CD8-positive, alpha-beta memory T cell (primary cell): ENCODE results near the gene SCP2. TPM values are rescaled to one million over a fixed set of nuclear protein-coding genes. Genes with fewer than 3 reads are reported as not detected.
"Not testable (repeated sequence)": the region's sequence is repeated elsewhere in the genome, so short reads cannot be mapped to it uniquely, and the experiment has no call there.

Experiments used
- CTCF ChIA-PET: fragments of 350-600 bp; sonication (Branson Sonifier 250); formaldehyde crosslinking; loops from one replicate; lab custom pipeline; 2021; ENCODE audit warnings: antibody characterized with exemption; lab: Charles Lee
- POLR2A ChIA-PET: fragments of 350-600 bp; sonication (Branson Sonifier 250); formaldehyde crosslinking; loops from one replicate; lab custom pipeline; 2021; ENCODE audit warnings: antibody characterized with exemption; lab: Charles Lee
- DNase-seq, 5 donors: peaks; one replicate each; pipeline versions ENCODE4 v3.0.0 to v3.0.0-alpha.2; 2020 to 2022; ENCODE audit warnings: mixed read lengths in 1 of 5
- H3K27ac ChIP-seq: one replicate; pipeline ENCODE4 v1.7.0; 2013; ENCODE audit warnings: low read depth, mild to moderate bottlenecking, low read length, moderate library complexity
- H3K27me3 ChIP-seq: 2 replicates; pipeline ENCODE4 v1.7.0; 2013; ENCODE audit warnings: low read length, mild to moderate bottlenecking; ENCODE audit not compliant: insufficient read depth, poor library complexity, severe bottlenecking
- H3K36me3 ChIP-seq: 2 replicates; pipeline ENCODE4 v1.7.0; 2013; ENCODE audit warnings: mild to moderate bottlenecking, low read length, moderate library complexity; ENCODE audit not compliant: insufficient read depth
- H3K4me1 ChIP-seq: 2 replicates; pipeline ENCODE4 v1.7.0; 2013; ENCODE audit warnings: mild to moderate bottlenecking, low read length, moderate library complexity; ENCODE audit not compliant: insufficient read depth
- H3K4me3 ChIP-seq: 2 replicates; pipeline ENCODE4 v1.7.0; 2013; ENCODE audit warnings: mild to moderate bottlenecking, low read length
- H3K9me3 ChIP-seq: 2 replicates; pipeline ENCODE4 v1.7.0; 2013; ENCODE audit warnings: mild to moderate bottlenecking, low read length
- H3K27ac Mint-ChIP-seq, 8 donors: one replicate each; pipeline ENCODE4 v1.8.0; 2020 to 2021; ENCODE audit warnings: mixed read lengths in 8 of 8, mild to moderate bottlenecking in 6 of 8, inconsistent platforms in 3 of 8, moderate library complexity in 3 of 8
- H3K27me3 Mint-ChIP-seq, 2 donors: one replicate each; pipeline ENCODE4 v1.8.0; 2020 to 2021; ENCODE audit warnings: mixed read lengths in 2 of 2, mild to moderate bottlenecking in 1 of 2, moderate library complexity in 1 of 2
- H3K36me3 Mint-ChIP-seq, 3 donors: one replicate each; pipeline ENCODE4 v1.8.0; 2020 to 2021; ENCODE audit warnings: mixed read lengths in 3 of 3, inconsistent platforms in 1 of 3, mild to moderate bottlenecking in 1 of 3
- H3K4me1 Mint-ChIP-seq, 3 donors: one replicate each; pipeline ENCODE4 v1.8.0; 2020 to 2021; ENCODE audit warnings: mixed read lengths in 3 of 3, inconsistent platforms in 1 of 3, mild to moderate bottlenecking in 1 of 3
- H3K4me3 Mint-ChIP-seq, 7 donors: one replicate each; pipeline ENCODE4 v1.8.0; 2020 to 2021; ENCODE audit warnings: mixed read lengths in 7 of 7, mild to moderate bottlenecking in 6 of 7, moderate library complexity in 4 of 7, inconsistent platforms in 2 of 7
- H3K9me3 Mint-ChIP-seq, 5 donors: one replicate each; pipeline ENCODE4 v1.8.0; 2020 to 2022; ENCODE audit warnings: mixed read lengths in 5 of 5, mild to moderate bottlenecking in 3 of 5, moderate library complexity in 2 of 5, inconsistent platforms in 1 of 5
- polyA plus RNA-seq: library from polyadenylated mRNA; unstranded; fragments of 300-500 nt; fragmentation: Illumina TruSeq; gene quantifications from one replicate; pipeline ENCODE4 v1.2.3, GENCODE V29; 2021
- total RNA-seq, 2 experiments: library from RNA; stranded (reverse); gene quantifications; one replicate each; pipeline ENCODE4 v1.2.3, GENCODE V29; 2021

Gene SCP2
- total and polyA plus RNA-seq, 3 experiments from 2014 or later: 66.0 to 162 (median 69.0) TPM

DNA sequence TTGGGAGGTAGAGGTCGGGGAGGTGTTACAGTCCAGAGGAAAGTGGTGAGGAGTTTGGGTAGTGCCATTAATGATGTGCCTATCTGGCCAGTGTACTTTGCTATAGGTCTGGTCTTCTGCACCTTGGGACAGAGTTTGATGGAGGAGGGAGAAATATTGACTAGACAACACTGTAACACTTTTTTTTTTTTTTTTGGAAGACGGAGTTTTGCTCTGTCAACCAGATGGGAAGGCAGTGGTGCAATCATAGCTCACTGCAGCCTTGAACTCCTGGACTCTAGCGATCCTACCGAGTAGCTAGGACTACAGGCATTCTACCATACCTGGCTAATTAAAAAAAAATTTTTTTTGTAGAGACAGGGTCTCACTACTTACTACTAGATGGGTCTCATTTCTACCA, 1.9 kb downstream of the SCP2 start:
- peaks cover 0 to 1% of the 10 kb centered on the region in 2 donors for H3K27me3 Mint-ChIP-seq
- Histone ChIP-seq H3K27me3 (no peaks in the 10 kb centered on the region), H3K9me3 (no peaks in the 10 kb centered on the region), H3K27ac (no peak overlapping the region), H3K4me3 (no peak overlapping the region), H3K4me1 (peaks cover 12% of the 10 kb centered on the region), H3K36me3 (no peaks in the 10 kb centered on the region)
- DNase-seq: no peak
- peak overlapping the region in 1 of 8 donors; percentile 39 for H3K27ac Mint-ChIP-seq
- peaks cover 21 to 33% (median 30%) of the 10 kb centered on the region in 3 donors for H3K4me1 Mint-ChIP-seq
- H3K36me3 Mint-ChIP-seq: peaks cover 0 to 7% (median 1%) of the 10 kb centered on the region in 3 donors
- POLR2A ChIA-PET: no interaction called here
- H3K4me3 Mint-ChIP-seq: peak overlapping the region in 2 of 7 donors; percentile 7 to 91
- CTCF ChIA-PET: no interaction called here
- peaks cover 0 to 2% (median 0%) of the 10 kb centered on the region in 5 donors for H3K9me3 Mint-ChIP-seq

DNA sequence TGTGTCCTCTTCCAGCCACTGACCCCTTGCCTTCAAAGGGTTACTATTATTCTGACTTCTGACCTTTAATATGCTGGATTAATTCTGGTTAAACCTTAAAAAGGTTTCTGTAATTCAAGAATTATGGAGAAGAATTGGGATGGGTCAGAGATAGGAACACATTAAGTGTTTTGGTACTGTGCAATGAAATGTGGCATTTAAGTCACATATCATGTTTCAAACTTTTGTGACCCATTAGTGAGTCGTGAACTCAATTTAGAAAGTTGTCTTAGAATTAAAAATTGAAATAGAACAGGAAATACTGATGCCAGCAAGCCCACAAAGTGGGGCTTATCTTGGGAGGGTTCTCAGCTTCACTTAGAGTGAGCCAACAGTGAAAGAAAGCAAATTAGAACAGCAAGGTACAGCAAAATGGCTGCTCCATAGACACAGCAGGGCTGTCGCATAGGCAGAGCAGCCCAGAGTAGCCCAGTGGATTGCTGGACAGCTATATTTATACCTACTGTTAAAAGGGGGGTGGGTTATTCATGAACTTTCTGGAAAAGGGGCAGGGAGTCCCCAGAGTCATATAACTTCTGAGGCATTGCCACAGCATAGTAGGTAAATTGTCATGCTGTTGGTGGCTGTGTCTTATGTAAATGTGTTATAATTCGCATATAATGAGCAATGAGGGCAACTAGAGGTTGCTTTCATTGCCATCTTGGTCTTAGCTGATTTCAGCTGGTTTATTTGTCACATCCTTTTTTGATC, 10.5 kb downstream of the SCP2 start:
- no peaks in the 10 kb centered on the region for H3K9me3 Mint-ChIP-seq
- no peak for DNase-seq
- no peaks in the 10 kb centered on the region for H3K27me3 ChIP-seq
- H3K27ac ChIP-seq: no peak overlapping the region
- H3K27ac Mint-ChIP-seq: no peak overlapping the region
- POLR2A ChIA-PET: no interaction called here
- CTCF ChIA-PET: no interaction called here
- H3K4me1 Mint-ChIP-seq: peaks cover 0 to 6% (median 0%) of the 10 kb centered on the region in 3 donors
- no peaks in the 10 kb centered on the region for H3K4me1 ChIP-seq
- H3K27me3 Mint-ChIP-seq: no peaks in the 10 kb centered on the region
- H3K4me3 Mint-ChIP-seq: no peak overlapping the region
- no peak overlapping the region for H3K4me3 ChIP-seq
- H3K36me3 Mint-ChIP-seq: peaks cover 0 to 7% (median 6%) of the 10 kb centered on the region in 3 donors
- no peaks in the 10 kb centered on the region for H3K9me3 ChIP-seq
- H3K36me3 ChIP-seq: no peaks in the 10 kb centered on the region

DNA sequence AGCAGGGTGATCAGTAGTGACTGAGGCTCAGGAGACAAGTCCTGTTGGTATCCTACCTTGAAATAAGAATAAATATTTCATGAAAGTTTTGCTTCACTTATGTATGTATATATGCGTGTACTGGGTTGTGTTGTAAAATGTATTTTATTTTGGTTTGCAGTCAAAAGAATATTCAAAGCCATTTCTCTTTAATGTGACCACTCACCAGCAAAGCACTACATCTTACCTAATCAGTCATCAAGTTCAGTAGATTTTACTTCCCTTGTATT, 11.0 kb downstream of the SCP2 start:
- Mint-ChIP-seq H3K9me3 (no peaks in the 10 kb centered on the region), H3K27ac (no peak overlapping the region), H3K4me1 (peaks cover 0 to 6% (median 0%) of the 10 kb centered on the region in 3 donors), H3K36me3 (peaks cover 0 to 8% (median 7%) of the 10 kb centered on the region in 3 donors), H3K27me3 (no peaks in the 10 kb centered on the region), H3K4me3 (no peak overlapping the region)
- no peak overlapping the region for H3K4me3 ChIP-seq
- H3K27me3 ChIP-seq: no peaks in the 10 kb centered on the region
- no peaks in the 10 kb centered on the region for H3K36me3 ChIP-seq
- no peak for DNase-seq
- POLR2A ChIA-PET: no interaction called here
- H3K4me1 ChIP-seq: no peaks in the 10 kb centered on the region
- CTCF ChIA-PET: no interaction called here
- H3K9me3 ChIP-seq: no peaks in the 10 kb centered on the region
- H3K27ac ChIP-seq: no peak overlapping the region

DNA sequence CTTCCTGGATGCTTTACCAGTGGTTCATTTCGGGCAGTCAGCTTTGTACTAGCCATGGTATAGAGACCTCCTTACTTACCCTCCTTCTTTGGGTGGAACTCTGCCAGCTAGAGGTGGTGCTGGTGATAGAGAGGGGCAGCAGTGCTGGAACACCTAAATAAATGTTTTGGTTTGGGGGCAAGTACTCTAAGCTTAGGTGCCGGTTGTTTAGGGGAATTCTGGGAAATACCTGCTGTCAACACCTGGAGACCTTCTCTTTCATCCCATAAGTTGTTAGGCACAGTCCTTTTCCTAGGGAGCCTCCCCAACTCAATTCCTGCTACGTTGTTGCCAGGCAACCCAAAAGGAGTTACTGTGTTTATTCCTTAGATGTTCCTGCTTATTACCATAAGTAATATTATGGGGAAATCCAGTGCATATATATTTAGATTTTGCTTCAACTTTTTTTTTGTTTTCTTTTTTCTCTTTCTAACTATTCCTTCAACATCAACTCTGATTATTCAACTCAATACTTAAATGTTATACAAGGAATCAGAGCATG, 16.9 kb downstream of the SCP2 start:
- H3K4me1 Mint-ChIP-seq: peaks cover 0 to 4% (median 0%) of the 10 kb centered on the region in 3 donors
- no peaks in the 10 kb centered on the region for H3K27me3 Mint-ChIP-seq
- no peak overlapping the region for H3K4me3 Mint-ChIP-seq
- Histone ChIP-seq H3K27me3 (no peaks in the 10 kb centered on the region), H3K27ac (no peak overlapping the region), H3K36me3 (no peaks in the 10 kb centered on the region), H3K4me3 (no peak overlapping the region), H3K4me1 (no peaks in the 10 kb centered on the region), H3K9me3 (no peaks in the 10 kb centered on the region)
- peak overlapping the region in 1 of 8 donors; percentile 60 for H3K27ac Mint-ChIP-seq
- ChIA-PET CTCF (interaction anchor here (0.6 kb wide), 1 partner anchor 822 kb away, joined by 4 read pairs; no protein-coding TSS in a partner anchor), POLR2A (no interaction called here)
- no peak for DNase-seq
- H3K9me3 Mint-ChIP-seq: no peaks in the 10 kb centered on the region
- H3K36me3 Mint-ChIP-seq: peaks cover 0 to 13% (median 10%) of the 10 kb centered on the region in 3 donors

DNA sequence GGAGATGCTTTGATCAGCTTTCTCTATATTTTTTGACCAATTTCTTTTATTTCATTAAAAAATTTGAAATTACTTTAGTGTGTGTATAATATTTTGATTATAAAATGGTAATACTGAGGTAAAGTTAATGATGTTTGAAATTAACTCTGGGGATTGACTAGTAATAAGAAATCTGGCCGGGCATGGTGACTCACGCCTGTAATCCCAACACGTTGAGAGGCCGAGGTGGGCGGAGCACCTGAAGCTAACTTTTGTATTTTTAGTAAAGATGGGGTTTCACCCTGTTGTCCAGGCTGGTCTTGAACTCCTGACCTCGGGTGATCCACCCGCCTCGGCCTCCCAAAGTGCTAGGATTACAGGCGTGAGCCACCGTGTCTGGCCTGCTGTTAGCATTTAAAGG, 17.5 kb downstream of the SCP2 start:
- Histone ChIP-seq H3K27ac (no peak overlapping the region), H3K36me3 (no peaks in the 10 kb centered on the region), H3K9me3 (no peaks in the 10 kb centered on the region), H3K4me3 (no peak overlapping the region), H3K27me3 (no peaks in the 10 kb centered on the region), H3K4me1 (no peaks in the 10 kb centered on the region)
- Mint-ChIP-seq H3K9me3 (no peaks in the 10 kb centered on the region), H3K36me3 (peaks cover 5 to 18% (median 13%) of the 10 kb centered on the region in 3 donors), H3K4me1 (peaks cover 0 to 4% (median 0%) of the 10 kb centered on the region in 3 donors), H3K27ac (no peak overlapping the region), H3K4me3 (no peak overlapping the region), H3K27me3 (no peaks in the 10 kb centered on the region)
- ChIA-PET POLR2A (no interaction called here), CTCF (no interaction called here)
- DNase-seq: no peak

DNA sequence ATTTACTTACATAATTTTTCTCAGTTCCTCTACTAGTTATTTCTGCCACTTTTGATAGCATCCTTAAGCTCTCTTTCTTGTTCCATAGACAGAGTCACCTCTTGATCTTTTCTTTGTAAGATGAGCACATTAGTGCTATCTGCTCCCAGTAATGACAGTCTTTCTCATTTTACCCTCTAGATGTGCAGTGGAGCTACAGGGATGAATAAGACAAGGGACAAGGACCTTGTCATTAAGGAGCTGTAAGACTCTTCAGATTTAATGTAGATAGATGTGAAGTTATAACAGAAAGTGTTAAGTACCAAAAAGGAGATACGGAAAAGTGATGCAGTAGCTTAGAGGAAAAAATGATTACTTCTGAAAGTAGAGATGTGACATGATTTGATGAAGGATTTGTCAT, 20.4 kb downstream of the SCP2 start:
- H3K36me3 ChIP-seq: no peaks in the 10 kb centered on the region
- ChIA-PET CTCF (no interaction called here), POLR2A (no interaction called here)
- H3K9me3 Mint-ChIP-seq: no peaks in the 10 kb centered on the region
- H3K4me3 Mint-ChIP-seq: no peak overlapping the region
- H3K27ac ChIP-seq: no peak overlapping the region
- no peaks in the 10 kb centered on the region for H3K9me3 ChIP-seq
- H3K27me3 Mint-ChIP-seq: no peaks in the 10 kb centered on the region
- peaks cover 0 to 2% (median 0%) of the 10 kb centered on the region in 3 donors for H3K4me1 Mint-ChIP-seq
- DNase-seq: no peak
- H3K4me3 ChIP-seq: no peak overlapping the region
- peak overlapping the region in 1 of 8 donors; percentile 24 for H3K27ac Mint-ChIP-seq
- peaks cover 10 to 26% (median 12%) of the 10 kb centered on the region in 3 donors for H3K36me3 Mint-ChIP-seq
- H3K27me3 ChIP-seq: no peaks in the 10 kb centered on the region
- no peaks in the 10 kb centered on the region for H3K4me1 ChIP-seq

DNA sequence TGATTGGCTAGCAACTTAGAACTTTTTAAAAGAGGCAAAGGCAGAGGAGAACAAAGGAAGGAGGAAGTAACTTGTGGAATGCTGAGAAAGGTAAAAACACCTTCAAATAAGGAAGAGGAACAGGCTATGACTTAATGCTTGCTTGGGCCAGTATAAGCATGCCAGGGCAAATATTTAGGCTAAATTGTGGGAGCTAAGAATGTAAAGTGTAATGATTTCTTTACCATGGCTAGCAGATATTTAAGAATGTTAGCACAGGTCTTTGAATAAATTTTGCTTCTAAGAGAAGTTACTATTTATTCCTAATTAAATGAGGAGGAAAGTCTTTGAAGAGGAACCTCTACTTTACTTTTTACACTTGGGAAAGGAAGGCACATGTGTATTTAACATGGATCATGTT, 22.5 kb downstream of the SCP2 start:
- not testable (repeated sequence) for DNase-seq

DNA sequence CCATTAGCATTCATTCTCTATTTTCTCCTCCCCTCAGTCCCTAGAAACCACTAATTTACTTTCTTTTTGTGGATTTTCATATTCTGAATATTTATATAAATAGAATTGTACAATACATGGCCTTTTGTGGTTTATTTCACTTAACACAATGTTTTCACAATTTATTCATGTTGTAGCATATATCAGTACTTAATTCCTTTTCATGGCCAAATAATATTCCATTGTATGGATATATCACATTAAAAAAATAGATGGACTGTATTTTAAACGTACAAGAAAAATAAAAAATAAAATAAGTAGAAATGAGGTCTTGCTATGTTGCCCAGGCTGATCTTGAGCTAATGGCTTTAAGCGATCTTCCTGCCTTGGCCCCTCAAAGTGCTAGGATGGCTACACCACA, 25.0 kb downstream of the SCP2 start:
- ChIA-PET POLR2A (no interaction called here), CTCF (no interaction called here)
- Histone ChIP-seq H3K4me1 (no peaks in the 10 kb centered on the region), H3K4me3 (no peak overlapping the region), H3K27me3 (no peaks in the 10 kb centered on the region), H3K27ac (no peak overlapping the region), H3K36me3 (no peaks in the 10 kb centered on the region), H3K9me3 (no peaks in the 10 kb centered on the region)
- Mint-ChIP-seq H3K4me1 (peaks cover 0 to 5% (median 2%) of the 10 kb centered on the region in 3 donors), H3K27me3 (no peaks in the 10 kb centered on the region), H3K36me3 (peaks cover 12 to 32% (median 12%) of the 10 kb centered on the region in 3 donors), H3K27ac (peak overlapping the region in 1 of 8 donors; percentile 18), H3K4me3 (no peak overlapping the region), H3K9me3 (no peaks in the 10 kb centered on the region)
- DNase-seq: no peak

More for the DNA sequence above, 22.5 kb downstream of the SCP2 start:
- H3K9me3 ChIP-seq, H3K4me1 ChIP-seq, H3K36me3 ChIP-seq, H3K4me1 Mint-ChIP-seq, H3K27ac ChIP-seq, H3K27ac Mint-ChIP-seq, H3K27me3 ChIP-seq, CTCF ChIA-PET, H3K4me3 Mint-ChIP-seq, H3K4me3 ChIP-seq, H3K27me3 Mint-ChIP-seq, H3K9me3 Mint-ChIP-seq, POLR2A ChIA-PET: not testable (repeated sequence)
- H3K36me3 Mint-ChIP-seq: peaks cover 7 to 30% (median 12%) of the 10 kb centered on the region in 3 donors
